Loucy (cell line): ENCODE results near the gene CD58.

Experiments used
- CTCF ChIP-seq: fragments of 200-600 bp; sonication (generic); conservative IDR thresholded peaks from 2 replicates; pipeline ENCODE4 v1.5.1; 2014; ENCODE audit warnings: mild to moderate bottlenecking, antibody characterized with exemption, low read length
- EZH2phosphoT487 ChIP-seq: fragments of 200-600 bp; IDR thresholded peaks from 2 replicates; pipeline ENCODE4 v1.6.1; 2018; ENCODE audit warnings: antibody characterized with exemption, mild to moderate bottlenecking, moderate library complexity, borderline replicate concordance

DNA sequence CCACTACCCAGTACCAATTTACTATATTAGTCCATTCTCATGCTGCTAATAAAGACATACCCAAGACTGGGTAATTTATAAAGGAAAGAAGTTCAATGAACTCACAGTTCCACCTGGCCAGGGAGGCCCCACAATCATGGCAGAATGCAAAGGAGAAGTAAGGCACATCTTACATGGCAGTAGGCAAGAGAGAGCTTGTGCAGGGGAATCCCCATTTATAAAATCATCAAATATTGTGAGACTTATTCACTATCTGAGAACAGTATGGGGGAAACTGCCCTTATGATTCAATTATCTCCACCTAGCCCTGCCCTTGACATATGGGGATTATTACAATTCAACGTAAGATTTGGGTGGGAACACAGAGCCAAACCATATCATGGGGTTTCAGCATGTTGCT, 6.4 kb downstream of the CD58 start:
- no peak for TF ChIP-seq CTCF
- no peak for TF ChIP-seq EZH2phosphoT487
